ENCODE results near the gene ACACB. TPM values are rescaled to one million over a fixed set of nuclear protein-coding genes. Genes with fewer than 3 reads are reported as not detected.

ACACB gene
- total and polyA plus RNA-seq, 11 donors, result 29.9 to 176 (median 119) TPM

GRCh38 chr12:109292342-109292711 is 175.9 kb downstream of the ACACB start:
- whole genome bisulfite sequencing, 4 donors, result 73 to 81% (median 76%) methylated on average over 5 of the region's 5 CpGs

GRCh38 chr12:109293106-109293505 is 176.7 kb downstream of the ACACB start:
- WGBS, 4 donors, result 31 to 93% (median 80%) methylated on average over 2 to 3 of the region's 3 CpGs
- Histone ChIP-seq H3K36me3 (no peaks in the 10 kb centered on the region), H3K27me3 (peaks cover 0 to 12% (median 0%) of the 10 kb centered on the region in 9 donors), H3K4me1 (peaks cover 0 to 14% (median 5%) of the 10 kb centered on the region in 12 donors), H3K27ac (no peak overlapping the region), H3K9me3 (no peaks in the 10 kb centered on the region), H3K4me3 (no peak overlapping the region)
- intact Hi-C loops (cut with DNase I), result no loop called here
- ATAC-seq, result no peak
- no peak for DNase-seq
- TF ChIP-seq CTCF (IDR thresholded peaks at IDR 0.05), result no peak
- TF ChIP-seq POLR2A (IDR thresholded peaks at IDR 0.05), result no peak

More at GRCh38 chr12:109292342-109292711, 175.9 kb downstream of the ACACB start:
- intact Hi-C loops (cut with DNase I), result no loop called here
- Histone ChIP-seq H3K9me3 (no peaks in the 10 kb centered on the region), H3K36me3 (no peaks in the 10 kb centered on the region), H3K27me3 (peaks cover 0 to 12% (median 0%) of the 10 kb centered on the region in 9 donors), H3K4me3 (peak overlapping the region in 2 of 12 donors; percentile 49 to 54), H3K27ac (no peak overlapping the region), H3K4me1 (peaks cover 0 to 14% (median 5%) of the 10 kb centered on the region in 12 donors)
- no peak for DNase-seq
- ATAC-seq, result no peak
- TF ChIP-seq POLR2A (IDR thresholded peaks at IDR 0.05) (no peak), CTCF (IDR thresholded peaks at IDR 0.05) (no peak)

- TF ChIP-seq POLR2A (IDR thresholded peaks at IDR 0.05), result no peak
- TF ChIP-seq CTCF (IDR thresholded peaks at IDR 0.05), result no peak
- 85 to 95% (median 90%) methylated on average over 2 to 5 of the region's 5 CpGs for whole genome bisulfite sequencing, 4 donors
- H3K36me3 ChIP-seq, result no peaks in the 10 kb centered on the region
Measured at GRCh38 chr12:109294286-109294796, 178.0 kb downstream of the ACACB start.

GRCh38 chr12:109295764-109296425 is 179.5 kb downstream of the ACACB start:
- TF ChIP-seq POLR2A (IDR thresholded peaks at IDR 0.05), result no peak
- TF ChIP-seq CTCF (IDR thresholded peaks at IDR 0.05), result no peak
- H3K27ac ChIP-seq, result no peak overlapping the region
- peaks cover 0 to 12% (median 0%) of the 10 kb centered on the region in 9 donors for H3K27me3 ChIP-seq
- H3K9me3 ChIP-seq, result no peaks in the 10 kb centered on the region
- no peak for DNase-seq
- no peaks in the 10 kb centered on the region for H3K36me3 ChIP-seq
- intact Hi-C loops (cut with DNase I), result no loop called here
- peaks cover 0 to 14% (median 5%) of the 10 kb centered on the region in 12 donors for H3K4me1 ChIP-seq
- ATAC-seq, result no peak
- H3K4me3 ChIP-seq, result no peak overlapping the region
- WGBS, 4 donors, result 83 to 89% (median 86%) methylated on average over 12 to 13 of the region's 13 CpGs

More at GRCh38 chr12:109294286-109294796, 178.0 kb downstream of the ACACB start:
- Histone ChIP-seq H3K9me3 (no peaks in the 10 kb centered on the region), H3K4me3 (no peak overlapping the region), H3K4me1 (peaks cover 0 to 14% (median 5%) of the 10 kb centered on the region in 12 donors), H3K27me3 (peaks cover 0 to 12% (median 0%) of the 10 kb centered on the region in 9 donors), H3K27ac (no peak overlapping the region)
- intact Hi-C loops (cut with DNase I), result no loop called here
- DNase-seq (no peak), ATAC-seq (no peak)

All from heart left ventricle (tissue), 16 donors.